ENCODE results near the gene CCSER1.

DNA sequence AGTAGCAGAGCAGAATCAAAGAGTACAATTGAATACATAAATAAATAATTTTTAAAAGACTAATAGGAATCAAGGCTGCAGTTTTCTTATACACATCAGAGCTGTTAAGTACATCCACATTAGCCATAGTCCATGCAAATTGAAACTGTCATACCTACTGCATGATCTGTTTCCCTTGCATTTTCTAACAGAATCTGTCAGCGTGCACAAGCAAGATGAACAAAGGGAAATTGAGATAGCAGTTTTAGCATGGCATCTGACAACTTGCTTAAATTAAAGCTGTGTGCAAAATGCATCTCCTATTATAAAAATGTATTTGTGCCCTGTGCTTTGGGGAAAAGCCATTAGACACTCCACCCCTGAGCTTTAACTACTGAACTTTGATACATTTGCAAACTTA is 1473.1 kb downstream of the CCSER1 start:
- no peak for TF ChIP-seq EZH2 (IDR thresholded peaks at IDR 0.05; ENCODE audit: low read length, missing control alignments)
- TF ChIP-seq, protein P1, sequence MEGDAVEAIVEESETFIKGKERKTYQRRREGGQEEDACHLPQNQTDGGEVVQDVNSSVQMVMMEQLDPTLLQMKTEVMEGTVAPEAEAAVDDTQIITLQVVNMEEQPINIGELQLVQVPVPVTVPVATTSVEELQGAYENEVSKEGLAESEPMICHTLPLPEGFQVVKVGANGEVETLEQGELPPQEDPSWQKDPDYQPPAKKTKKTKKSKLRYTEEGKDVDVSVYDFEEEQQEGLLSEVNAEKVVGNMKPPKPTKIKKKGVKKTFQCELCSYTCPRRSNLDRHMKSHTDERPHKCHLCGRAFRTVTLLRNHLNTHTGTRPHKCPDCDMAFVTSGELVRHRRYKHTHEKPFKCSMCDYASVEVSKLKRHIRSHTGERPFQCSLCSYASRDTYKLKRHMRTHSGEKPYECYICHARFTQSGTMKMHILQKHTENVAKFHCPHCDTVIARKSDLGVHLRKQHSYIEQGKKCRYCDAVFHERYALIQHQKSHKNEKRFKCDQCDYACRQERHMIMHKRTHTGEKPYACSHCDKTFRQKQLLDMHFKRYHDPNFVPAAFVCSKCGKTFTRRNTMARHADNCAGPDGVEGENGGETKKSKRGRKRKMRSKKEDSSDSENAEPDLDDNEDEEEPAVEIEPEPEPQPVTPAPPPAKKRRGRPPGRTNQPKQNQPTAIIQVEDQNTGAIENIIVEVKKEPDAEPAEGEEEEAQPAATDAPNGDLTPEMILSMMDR (conservative IDR thresholded peaks at IDR 0.05 in 1 of 2, IDR thresholded peaks at IDR 0.05 in 1 of 2; ENCODE audit: low read depth in 1 of 2, low read length in 2 of 2), result no peak

Measured in fibroblast of lung (primary cell).